Kidney glomerular epithelial cell (primary cell): ENCODE results near the gene SMAD9.

ENCODE experiments used
- DNase-seq: peaks from one replicate; lab custom pipeline; 2025; lab: John Stamatoyannopoulos, UW

SMAD9 gene

DNA sequence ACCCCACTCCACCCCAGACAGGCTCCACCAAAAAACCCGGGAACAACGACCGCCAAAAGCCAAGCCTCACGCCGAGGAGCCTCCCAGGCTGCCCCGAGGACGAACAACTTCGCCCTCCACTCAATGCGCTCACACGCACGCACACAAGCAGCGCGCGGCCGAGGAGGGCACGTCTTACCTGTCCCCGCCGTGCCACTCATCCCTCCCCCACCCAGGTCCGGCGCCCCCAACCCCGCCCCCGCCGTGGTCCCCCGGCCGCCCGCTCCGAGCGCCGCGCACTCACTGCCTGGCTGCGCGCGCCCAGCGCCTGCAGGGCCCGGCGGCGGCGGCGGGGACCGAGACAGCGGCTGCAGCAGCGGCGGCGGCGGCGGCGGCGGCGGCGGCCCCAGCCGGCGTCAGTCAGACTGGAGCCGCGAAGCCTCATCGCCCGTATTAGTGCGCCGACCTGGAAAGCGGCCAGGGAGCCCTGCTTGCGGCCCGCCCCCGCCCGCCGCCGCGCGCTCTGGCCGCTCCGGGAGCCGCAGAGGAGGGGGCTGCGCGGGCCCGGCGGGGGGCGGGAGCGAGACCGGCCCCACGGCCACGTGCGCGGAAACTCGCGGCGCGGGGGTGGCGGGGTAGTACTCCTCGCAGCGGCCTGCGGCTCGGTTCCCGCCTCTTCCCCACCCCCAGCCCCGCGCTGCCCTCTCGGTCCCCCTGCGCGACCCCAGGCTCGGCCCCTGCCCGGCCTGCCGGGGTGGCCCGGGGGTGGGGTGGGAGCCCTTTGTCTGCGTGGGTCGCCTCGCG lies at the start of gene SMAD9:
Gene SMAD9, minus strand, starts transcription at position 406 of the 783 bp plus-strand sequence. CDS start 40,549 bp downstream, outside the sequence.
- DNase-seq, result peak; percentile 42

DNA sequence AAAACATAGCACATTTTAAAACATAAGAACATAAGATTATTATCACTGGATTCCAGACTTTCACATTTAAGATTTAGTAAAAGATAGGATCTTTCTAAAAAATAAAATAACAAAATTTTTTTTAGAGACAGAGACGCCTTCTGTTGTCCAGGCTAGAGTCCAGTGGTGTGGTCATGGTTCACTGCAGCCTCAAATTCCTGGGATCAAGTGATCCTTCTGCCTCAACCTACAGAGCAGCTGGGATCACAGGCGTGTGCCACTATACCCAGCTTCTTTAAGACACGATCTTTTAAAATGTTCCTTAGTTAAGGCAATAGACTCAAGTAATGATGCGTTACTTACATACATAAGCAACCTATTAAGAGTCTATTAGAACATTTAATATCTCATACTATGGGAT lies 46.4 kb upstream of the SMAD9 start:
- peak; percentile 2 for DNase-seq

DNA sequence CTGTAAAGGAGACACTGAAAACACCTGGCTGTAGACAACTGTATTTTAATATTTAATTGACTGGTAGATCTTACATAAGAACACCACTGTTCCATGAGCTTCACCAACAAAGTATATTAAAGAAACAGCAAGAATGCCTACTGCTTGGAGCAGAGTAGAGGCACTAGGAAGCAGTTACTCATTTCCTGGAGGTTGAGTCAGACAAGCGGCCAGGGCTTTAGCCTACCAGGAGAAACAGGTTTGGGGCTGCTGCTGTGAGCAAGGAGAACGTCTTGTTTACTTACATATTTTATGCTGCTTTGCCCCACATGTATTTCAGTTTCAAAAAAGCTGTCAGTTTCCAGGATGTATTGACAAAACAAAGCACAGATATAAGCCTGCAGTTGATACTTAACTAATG lies 45.7 kb upstream of the SMAD9 start:
- peak; percentile 71 for DNase-seq

DNA sequence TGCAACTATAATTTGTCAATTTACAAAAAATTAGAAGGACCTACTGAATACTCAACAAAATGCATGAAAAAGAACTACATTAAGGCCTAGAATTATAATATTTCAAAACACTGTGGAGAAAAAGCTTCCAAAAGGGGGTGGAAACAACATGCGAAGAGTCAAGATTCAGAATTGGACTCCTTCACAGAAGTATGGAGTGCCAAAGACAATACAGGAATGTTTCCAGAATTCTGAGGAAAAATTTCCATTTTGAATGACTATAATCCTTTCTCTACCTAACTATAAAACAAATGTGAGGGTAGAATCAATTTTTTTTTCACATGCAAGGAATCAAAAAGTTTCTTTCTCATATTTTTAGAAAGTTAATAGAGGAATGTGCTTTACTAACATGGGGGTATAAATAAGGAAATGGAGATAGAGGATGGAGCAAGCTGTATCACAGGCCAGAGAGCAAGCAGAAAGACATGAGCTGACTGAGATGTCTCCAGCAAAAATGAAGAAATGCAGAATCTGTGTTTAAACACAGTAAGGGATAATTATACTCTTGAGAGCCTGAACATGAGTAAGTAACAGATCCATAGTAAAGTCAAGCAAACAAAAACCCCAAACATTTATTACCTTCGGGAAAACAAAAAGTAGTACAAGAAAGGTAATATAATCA lies 39.5 kb upstream of the SMAD9 start:
- no peak for DNase-seq

DNA sequence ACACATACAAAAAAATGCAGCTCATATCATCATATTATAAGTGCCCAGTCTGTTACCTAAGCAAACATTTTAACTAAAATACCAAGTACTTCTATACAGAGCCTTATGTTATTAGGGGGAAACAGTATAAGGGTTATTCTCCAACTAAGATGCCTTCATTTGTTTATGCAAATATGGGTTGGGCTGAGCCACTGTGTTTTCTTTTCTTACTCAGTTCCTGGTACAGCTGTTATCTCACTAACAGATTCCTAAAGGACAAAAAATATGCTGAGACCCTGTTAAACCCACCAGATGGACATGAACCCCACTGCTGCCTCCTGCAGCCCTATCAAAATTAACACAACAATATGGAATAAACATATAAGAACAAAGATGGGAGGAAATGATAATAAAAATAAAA lies 34.5 kb upstream of the SMAD9 start:
- DNase-seq, result no peak

DNA sequence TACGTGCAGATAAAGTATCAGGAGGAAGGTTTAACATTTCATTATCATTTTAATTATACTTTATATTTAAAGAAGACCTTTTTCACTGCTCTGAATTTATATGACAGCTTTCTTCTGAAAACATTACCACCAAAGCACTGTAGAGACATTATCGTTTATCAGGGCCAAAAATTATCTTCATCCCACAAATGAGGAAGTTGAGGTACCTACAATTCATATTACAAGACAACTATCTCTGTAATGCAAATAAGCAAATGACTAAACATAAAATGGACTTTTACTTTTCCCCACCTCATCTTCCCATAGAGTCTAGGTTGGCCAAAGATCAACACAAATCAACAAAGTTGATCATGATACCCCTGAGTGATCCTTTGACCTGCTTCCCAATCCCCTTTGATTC lies 30.9 kb upstream of the SMAD9 start:
- DNase-seq, result no peak

DNA sequence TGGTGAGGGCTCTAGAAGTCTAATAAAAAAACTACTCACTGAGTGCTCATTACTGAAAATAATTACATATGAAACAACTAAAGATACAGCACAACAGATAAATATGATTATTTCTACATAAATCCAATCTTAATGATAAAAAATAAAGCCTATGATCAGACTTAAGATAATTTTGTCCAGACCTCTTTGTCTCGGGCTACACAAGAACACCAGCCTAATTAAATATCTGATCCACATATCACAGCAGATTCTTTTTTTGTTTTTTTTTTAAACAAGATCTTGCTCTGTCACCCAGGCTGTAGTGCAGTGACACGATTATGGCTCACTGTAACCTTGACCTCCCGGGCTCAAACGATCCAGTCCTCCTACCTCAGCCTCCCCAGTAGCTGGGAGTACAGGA lies 30.3 kb upstream of the SMAD9 start:
- no peak for DNase-seq

DNA sequence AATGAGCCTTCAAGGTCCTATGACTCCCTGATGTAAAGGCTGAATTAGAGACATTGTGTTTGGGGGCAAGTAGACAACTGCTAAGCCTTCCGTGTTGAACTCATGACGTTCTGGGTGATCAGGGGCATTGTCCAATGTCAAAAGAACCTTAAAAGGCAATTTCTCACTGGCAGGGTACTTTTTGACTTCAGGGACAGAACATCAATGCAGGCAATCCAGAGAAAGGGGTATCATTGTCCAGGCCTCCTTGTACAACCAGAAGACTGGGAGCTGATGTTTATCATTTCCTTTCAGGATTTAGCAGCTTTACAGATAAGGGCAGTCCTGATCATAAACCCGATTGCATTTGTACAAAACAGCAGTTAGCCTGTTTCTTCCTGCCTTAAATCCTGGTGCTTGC lies 25.0 kb upstream of the SMAD9 start:
- DNase-seq, result no peak

DNA sequence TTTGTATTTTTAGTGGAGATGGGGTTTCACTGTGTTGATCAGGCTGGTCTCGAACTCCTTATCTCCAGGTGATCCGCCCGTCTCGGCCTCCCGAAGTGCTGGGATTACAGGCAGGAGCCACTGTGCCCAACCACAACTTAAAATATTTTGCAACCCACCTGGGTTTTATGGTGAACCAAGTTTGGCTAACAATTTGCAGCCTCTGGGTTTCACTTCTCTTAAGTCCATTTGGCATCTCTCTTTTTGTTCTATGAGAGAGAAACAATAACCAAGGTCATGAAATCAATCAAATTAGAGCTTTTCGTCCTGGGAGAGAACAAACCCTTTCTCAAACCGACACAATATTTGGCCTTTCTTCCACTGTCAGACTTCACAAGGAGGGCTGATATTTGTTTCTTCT lies 5.6 kb upstream of the SMAD9 start:
- no peak for DNase-seq

DNA sequence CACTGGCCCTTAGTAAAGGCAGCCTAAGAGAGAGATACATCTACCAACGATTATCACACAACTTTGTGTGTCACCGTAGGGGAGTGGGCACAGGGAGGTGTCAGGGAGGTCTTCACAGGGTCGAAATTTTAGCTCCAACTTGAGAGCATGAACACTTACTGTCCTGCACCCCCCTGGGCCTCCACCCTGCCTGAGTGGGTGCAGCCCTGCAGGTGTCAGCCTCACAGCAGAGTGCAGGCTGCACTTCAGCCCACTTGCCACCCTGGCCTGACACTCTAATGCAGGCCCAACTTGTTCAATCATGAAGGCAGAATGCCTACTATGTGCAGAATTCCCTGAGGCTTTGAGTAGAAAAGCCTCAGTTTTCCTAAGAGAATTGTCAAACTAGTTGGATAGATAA lies 4.0 kb upstream of the SMAD9 start:
- DNase-seq, result no peak

DNA sequence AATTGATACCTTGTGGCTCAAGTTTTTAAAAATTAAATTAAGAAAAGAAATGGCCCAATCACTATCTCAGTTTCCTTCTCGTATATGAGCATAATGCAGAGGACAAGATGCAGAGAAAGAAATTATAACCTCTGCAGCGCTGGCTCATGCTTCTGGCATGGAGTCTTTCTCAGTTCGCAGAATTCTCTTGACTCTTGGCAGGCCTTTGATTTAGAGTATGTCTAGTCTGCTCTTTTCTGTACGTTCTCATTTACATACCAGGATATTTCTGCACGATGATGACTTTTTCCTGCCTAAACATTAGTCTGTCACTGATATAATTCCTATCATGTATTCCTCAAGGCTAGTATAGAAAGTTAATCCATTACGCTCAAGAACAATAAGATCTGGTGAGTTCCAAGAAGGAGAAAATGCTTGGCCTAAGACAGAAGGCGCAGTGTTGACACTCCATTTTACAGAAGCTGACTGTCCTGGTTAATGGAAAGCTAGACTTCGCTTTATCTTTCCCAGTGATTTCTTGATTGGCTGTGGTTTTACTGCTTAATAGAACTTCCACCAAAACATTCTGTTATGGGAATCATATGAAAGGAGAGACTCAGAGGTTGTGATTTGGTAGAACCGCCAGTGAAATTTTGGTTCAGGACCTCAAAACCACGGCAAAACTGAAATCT lies 1.7 kb upstream of the SMAD9 start:
- no peak for DNase-seq

DNA sequence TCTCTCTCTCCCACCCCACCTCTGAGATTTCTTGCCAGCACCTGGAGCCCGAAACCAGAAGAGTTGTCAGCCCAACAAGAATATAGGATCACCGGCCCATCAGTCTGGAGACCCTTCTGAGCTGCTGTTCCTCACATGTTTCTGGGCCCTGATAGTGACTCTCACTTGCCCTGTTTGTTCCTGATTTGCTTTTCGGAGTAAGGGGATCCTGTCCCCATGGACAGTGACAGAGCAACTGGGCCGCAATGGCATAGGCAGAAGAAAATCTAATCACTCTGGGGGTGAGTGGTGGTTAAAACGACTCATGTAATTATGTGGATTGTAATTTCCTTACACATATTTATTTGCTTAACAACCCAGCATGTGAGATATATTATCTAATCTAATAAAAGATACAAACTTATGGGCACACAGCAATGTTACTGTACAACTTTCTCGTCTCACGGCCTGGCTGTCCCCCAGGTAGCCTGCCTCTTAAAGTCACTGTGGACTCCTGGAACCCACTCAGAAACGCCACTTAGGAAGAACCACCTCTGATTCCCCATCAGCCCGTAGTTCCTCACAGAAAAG lies 663 bp upstream of the SMAD9 start:
- DNase-seq, result no peak

DNA sequence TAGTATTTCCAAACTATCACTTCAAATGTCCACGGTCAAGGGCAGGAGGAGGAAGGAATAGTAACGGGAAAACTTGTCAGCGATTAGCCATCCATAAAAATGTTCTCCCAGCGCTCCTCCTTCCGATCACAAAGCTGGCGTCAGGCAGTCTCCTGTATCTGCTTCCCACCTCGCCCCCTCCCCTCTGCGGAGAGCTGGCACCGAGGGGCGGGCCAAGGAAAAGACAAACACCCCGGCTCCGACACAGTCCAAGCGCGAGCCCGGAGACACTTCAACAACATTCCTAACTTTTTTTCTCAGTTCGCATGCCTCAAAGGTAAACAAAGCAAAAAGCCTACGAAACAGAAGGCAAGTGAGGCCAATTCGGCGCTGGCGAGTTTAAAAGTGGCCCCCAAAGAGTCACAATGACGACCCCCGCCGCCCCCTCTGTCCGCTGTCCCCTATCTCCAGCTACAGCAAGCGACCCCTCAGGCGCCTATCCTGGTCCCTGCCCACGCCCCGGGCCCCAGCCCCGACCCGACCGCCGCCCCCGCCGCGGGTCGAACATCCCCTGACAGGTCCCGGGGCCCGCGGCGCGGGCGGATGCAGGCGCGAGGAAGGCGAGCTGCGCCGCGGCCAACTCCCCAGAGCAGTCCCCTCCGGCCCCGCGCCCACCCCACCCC lies 736 bp downstream of the SMAD9 start:
- peak; percentile 25 for DNase-seq

DNA sequence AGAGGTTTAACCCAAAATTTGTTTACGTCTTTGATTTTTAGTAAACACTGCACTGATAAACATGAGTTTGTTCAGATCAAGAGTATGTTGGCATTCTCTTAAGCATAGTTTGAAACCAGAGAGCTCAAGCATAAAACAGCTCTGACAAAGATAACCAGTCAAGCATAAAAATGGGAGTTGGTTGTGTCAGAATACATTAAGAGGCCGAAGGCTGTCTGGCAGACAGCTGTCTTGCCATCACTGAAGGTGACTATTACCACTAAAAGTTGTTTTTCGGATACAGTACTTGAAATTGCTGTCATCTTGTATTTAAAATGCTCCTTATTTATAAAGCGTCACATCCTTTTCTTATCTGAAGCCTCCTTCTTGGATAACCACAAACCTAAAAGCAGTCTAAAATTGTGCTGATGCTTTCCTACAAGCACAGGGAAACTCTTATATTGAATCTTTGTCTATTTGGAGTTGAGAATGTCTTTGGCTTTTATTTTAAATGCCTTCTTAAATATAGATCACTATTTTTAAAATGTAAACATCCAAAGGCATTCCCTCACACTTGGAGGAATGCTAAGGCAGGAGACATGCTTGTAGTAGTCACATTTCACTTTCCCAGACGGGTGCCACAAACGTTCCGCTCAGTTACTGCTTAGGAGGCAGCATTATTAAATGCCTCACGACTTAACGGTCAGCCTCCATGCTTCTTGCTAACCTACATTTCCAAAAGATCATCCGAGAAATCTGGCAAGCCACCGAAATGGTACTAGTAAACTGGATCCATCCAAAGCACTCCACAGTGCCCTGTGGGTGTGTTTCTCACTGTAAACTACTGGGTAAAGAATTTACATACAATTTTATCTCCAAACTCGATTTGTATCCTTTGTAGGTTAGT lies 1.5 kb downstream of the SMAD9 start:
- DNase-seq, result peak; percentile 39

DNA sequence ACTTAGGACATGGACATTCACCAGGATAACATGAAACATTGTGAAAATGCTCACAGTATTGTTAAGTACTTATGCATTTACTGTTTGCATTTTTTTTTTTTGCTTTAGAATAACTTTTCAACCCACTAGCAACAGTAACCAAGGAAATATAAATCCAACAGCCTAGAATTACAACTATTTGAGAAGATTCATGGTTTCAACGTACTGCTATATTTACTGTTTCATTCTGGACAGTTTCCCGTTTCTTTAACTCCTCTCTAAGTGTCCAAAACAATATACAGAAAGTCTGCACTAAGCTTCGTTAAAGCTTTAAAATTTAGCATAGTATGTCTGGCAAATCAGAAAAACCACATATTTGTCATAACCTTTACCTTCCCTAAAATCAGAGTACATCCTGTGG lies 2.7 kb downstream of the SMAD9 start:
- DNase-seq, result no peak

DNA sequence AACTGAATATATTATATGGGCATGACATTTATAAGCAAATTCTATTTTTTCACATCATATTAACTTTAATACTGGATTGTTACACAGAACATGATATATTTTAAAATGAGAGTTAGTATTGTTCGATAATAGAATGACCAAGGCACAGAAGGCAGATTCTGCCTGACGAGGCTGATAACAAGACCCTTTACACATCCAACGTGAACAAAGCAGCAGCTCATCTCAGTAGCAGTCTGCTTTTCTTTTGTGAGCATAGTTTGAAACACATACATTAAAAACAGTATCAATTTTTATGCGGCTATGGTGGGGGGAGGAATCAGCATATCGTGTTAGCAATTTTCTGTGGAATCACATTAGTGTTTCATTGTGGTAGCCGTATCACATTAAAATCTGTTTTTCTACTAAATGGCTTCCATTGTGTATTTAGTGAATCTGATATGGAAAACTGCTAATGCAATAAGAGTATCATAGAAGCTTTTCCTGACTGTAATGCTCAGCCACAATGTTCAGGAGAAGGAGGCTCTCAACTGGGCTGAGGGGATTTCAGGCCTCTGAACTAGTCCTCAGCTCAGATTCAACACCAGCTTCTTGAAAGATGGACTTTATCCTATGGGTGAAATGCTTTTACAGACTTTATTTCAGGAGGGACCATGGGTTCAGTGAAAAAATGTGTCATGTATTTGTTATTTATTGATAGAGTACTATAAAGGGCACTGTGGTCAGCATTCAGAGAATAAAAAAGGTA lies 4.0 kb downstream of the SMAD9 start:
- DNase-seq, result no peak

DNA sequence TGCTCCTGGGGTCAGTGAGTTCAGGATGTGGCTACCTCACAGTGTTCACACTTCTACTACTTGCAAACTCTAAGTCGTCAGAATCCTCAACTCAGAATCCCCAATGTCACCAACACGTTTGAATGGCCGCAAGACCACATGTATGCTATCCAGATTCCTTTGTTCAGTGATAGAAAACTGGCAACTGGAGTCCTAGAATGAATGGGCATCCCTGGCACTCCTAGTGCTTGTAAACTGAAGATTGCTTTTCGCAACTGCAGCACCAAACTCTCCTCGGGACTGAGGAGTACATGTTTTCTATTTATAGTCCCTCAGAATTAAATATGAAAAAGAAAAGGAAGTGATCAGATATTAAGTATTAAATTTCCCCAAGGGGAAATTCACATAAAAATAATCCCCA lies 4.9 kb downstream of the SMAD9 start:
- no peak for DNase-seq

DNA sequence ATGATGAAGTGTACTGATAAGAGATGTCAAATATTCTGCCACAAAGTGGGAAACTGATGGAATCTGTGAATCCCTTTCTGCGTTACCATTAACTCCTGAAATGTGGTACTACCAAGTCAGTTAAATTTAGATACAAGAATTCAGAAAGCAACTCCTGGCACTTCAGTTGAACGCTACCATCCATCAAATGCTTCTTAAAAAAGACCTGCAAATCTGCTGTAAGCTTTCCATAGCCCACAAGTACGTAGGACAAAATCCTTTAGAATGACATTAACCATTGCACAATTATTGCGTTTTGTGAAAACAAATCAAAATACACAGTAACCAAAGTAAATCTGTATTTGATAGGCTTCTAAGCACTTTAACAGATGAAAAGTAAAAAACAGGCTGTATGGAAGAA lies 5.4 kb downstream of the SMAD9 start:
- no peak for DNase-seq

DNA sequence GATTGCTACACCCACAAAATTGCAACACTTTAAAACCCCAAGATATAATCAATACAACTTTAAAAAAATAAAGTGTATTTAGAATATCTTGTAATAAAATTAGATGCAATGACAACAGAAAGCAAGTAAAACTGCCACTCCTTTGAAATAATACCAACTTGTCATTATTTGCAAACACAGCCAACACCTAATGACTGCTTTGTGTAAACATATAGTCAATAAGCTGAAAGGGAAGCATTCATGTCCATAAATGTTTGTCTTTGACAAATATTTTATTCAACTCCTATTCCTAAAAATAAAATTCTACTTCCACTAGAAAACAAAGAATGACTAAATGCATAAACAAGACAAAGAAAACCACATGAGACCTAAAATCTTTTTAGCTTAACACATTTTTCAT lies 6.6 kb downstream of the SMAD9 start:
- no peak for DNase-seq

DNA sequence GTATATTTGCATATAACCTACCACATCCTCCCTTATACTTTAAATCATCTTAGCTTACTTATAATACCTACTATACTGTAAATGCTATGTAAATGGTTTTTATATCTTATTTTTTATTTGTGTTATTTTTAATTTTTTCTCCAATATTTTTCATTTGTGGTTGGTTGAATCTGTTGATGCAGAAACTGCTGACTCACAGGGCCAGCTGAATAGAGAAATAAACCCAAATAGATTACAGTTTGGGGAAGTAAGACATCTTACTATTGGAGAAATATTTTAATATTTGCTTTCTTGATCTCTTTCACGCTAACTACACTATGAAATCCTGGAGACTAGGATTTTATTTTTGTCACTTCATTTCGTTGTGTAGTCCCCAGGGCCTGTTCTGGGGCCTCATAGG lies 7.1 kb downstream of the SMAD9 start:
- DNase-seq, result no peak

DNA sequence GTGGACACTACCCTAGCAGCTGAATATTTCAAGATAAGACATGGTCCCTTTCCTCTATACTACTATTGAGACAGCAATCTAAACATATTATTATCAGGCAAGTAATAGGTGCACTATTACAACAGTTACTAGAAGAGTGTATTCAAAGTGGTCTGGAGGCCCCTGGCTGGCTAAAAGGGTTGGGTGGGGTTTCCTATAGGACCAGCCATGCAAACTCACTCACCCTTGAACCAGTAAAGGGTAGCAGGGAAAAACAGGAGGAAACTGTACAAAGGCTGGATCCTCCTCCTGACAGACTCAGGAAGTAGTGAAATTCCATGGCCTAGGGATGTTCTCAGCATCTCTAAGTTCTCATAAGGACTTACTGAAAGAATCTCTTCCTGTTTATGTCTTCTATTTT lies 7.7 kb downstream of the SMAD9 start:
- no peak for DNase-seq
